ENCODE data around the gene TRIM28. TPM values are rescaled to one million over a fixed set of nuclear protein-coding genes. Genes with fewer than 3 reads are reported as not detected.

TRIM28 gene
- total RNA-seq, 2 donors from 2014 or later: 351 to 473 TPM

- Mint-ChIP-seq H3K27me3 (ENCODE audit: low read depth) (peaks cover 5% of the 10 kb centered on the region), H3K4me1 (ENCODE audit: low read depth) (peaks cover 48% of the 10 kb centered on the region), H3K27ac (no peak overlapping the region), H3K4me3 (peak overlapping the region; percentile 89 to 90), H3K36me3 (ENCODE audit: insufficient read depth in 2 of 2) (peaks cover 2 to 5% of the 10 kb centered on the region in 2 donors), H3K9me3 (no peaks in the 10 kb centered on the region)
- ATAC-seq (replicated peaks in 1 of 2) (no peak), DNase-seq (peak; percentile 43 to 46)
Observed at GRCh38 chr19:58563034-58563573, 19.2 kb downstream of the TRIM28 start.

- DNase-seq (no peak), ATAC-seq (replicated peaks in 1 of 2) (no peak)
- Mint-ChIP-seq H3K9me3 (no peaks in the 10 kb centered on the region), H3K4me3 (peak overlapping the region; percentile 89 to 90), H3K36me3 (ENCODE audit: insufficient read depth in 2 of 2) (peaks cover 1 to 5% of the 10 kb centered on the region in 2 donors), H3K27me3 (ENCODE audit: low read depth) (peaks cover 5% of the 10 kb centered on the region), H3K4me1 (ENCODE audit: low read depth) (peaks cover 48% of the 10 kb centered on the region), H3K27ac (no peak overlapping the region)
Observed at GRCh38 chr19:58563823-58564222, 20.0 kb downstream of the TRIM28 start.

GRCh38 chr19:58566989-58567388 is 23.1 kb downstream of the TRIM28 start:
- peaks cover 1 to 3% of the 10 kb centered on the region in 2 donors for H3K36me3 Mint-ChIP-seq (ENCODE audit: insufficient read depth in 2 of 2)
- H3K4me1 Mint-ChIP-seq (ENCODE audit: low read depth): peaks cover 24% of the 10 kb centered on the region
- DNase-seq (no peak), ATAC-seq (replicated peaks in 1 of 2) (no peak)
- no peak overlapping the region for H3K4me3 Mint-ChIP-seq
- H3K27me3 Mint-ChIP-seq (ENCODE audit: low read depth): peaks cover 5% of the 10 kb centered on the region
- H3K9me3 Mint-ChIP-seq: no peaks in the 10 kb centered on the region
- no peak overlapping the region for H3K27ac Mint-ChIP-seq

DNA sequence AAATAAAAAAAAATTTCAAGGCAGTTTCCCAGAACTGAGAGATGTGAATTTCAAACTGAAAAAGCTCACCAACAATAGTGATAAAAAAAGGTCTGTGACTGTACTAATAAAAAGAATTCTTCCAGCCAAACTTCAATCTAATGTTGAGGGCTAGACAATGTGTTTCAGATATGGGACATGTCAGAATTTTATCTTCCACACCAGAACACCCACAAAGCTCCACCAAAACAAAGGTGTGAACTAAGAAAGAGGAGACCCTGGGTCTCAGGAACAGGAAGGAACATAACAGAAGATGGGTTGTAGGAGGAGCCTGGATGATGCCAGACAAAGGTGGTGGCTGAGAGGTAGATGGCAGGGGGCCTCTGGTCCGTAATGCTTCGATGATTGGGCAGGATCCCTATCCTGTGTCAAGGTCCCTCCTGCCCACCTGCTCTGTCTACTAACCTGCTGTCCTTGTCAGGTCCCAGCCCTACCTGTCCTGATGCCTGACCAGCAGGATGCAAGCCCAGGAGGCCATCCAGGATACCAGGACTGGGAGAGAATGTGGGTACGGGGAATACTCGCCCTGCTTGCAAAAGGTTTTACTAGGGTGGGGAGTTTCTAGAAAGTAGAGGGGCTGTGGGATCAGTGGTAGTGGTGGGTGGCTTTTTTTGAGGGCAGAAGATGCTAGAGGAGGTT is 24.7 kb downstream of the TRIM28 start:
- no peaks in the 10 kb centered on the region for H3K9me3 Mint-ChIP-seq
- ATAC-seq (replicated peaks in 1 of 2) (no peak), DNase-seq (no peak)
- no peak overlapping the region for H3K4me3 Mint-ChIP-seq
- H3K4me1 Mint-ChIP-seq (ENCODE audit: low read depth): peaks cover 24% of the 10 kb centered on the region
- peak overlapping the region; percentile 43 for H3K27ac Mint-ChIP-seq
- peaks cover 2% of the 10 kb centered on the region for H3K27me3 Mint-ChIP-seq (ENCODE audit: low read depth)
- H3K36me3 Mint-ChIP-seq (ENCODE audit: insufficient read depth in 2 of 2): peaks cover 1 to 8% of the 10 kb centered on the region in 2 donors

GRCh38 chr19:58569191-58569942 is 25.5 kb downstream of the TRIM28 start:
- Mint-ChIP-seq H3K27me3 (ENCODE audit: low read depth) (no peaks in the 10 kb centered on the region), H3K27ac (no peak overlapping the region), H3K4me3 (no peak overlapping the region), H3K9me3 (no peaks in the 10 kb centered on the region), H3K36me3 (ENCODE audit: insufficient read depth in 2 of 2) (peaks cover 1 to 8% of the 10 kb centered on the region in 2 donors), H3K4me1 (ENCODE audit: low read depth) (peaks cover 28% of the 10 kb centered on the region)
- ATAC-seq (replicated peaks in 1 of 2) (no peak), DNase-seq (no peak)

- ATAC-seq (replicated peaks in 1 of 2): no peak
- no peak overlapping the region for H3K4me3 Mint-ChIP-seq
- H3K36me3 Mint-ChIP-seq (ENCODE audit: insufficient read depth in 2 of 2): peaks cover 0 to 8% of the 10 kb centered on the region in 2 donors
- no peaks in the 10 kb centered on the region for H3K27me3 Mint-ChIP-seq (ENCODE audit: low read depth)
- no peak overlapping the region for H3K27ac Mint-ChIP-seq
- no peak for DNase-seq
- peaks cover 31% of the 10 kb centered on the region for H3K4me1 Mint-ChIP-seq (ENCODE audit: low read depth)
- H3K9me3 Mint-ChIP-seq: no peaks in the 10 kb centered on the region
Observed at GRCh38 chr19:58569943-58570670, 26.2 kb downstream of the TRIM28 start.

DNA sequence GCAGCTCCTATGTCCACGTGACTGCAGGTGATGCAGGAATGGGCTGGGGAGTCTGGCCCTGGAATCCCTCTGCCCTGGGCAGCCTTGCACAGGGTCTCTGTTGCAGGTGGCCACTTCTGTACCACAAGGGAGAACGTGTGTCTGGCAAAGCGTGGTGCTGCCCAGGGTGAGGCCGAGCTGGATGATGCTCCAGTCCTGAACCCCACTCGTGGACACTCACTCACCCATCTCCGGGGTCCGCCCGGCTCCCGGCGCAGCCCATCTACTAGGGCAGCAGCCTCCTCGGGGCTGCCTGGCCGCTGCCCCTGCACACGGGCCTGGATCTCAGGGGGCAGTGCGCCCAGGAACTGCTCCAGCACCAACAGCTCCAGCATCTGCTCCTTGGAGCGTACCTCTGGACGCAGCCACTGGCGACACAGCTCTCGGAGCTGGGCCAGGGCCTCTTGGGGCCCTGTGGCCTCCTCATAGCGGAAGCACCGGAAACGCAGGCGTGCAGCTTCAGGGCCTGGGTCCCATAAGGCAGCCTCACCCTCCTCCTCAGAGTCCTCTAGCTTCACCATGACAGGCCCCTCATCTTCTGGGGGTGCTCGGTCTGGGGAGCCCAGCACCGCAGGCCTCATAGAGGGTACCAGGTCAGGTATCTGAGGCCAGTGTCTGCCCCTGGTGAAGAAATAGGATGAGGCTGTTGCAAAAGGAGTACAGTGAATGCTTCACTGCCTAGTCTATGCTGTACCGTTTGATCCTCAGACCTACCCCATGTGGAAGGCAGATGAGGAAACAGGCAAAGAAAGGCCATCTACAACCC is 27.1 kb downstream of the TRIM28 start:
- H3K4me3 Mint-ChIP-seq: no peak overlapping the region
- peaks cover 0 to 8% of the 10 kb centered on the region in 2 donors for H3K36me3 Mint-ChIP-seq (ENCODE audit: insufficient read depth in 2 of 2)

GRCh38 chr19:58571575-58571947 is 27.7 kb downstream of the TRIM28 start:
- ATAC-seq (replicated peaks in 1 of 2) (no peak), DNase-seq (no peak)
- peak overlapping the region; percentile 87 to 92 for H3K4me3 Mint-ChIP-seq
- H3K36me3 Mint-ChIP-seq (ENCODE audit: insufficient read depth in 2 of 2): peaks cover 0 to 6% of the 10 kb centered on the region in 2 donors
- H3K27me3 Mint-ChIP-seq (ENCODE audit: low read depth): no peaks in the 10 kb centered on the region
- no peak overlapping the region for H3K27ac Mint-ChIP-seq
- H3K4me1 Mint-ChIP-seq (ENCODE audit: low read depth): peaks cover 32% of the 10 kb centered on the region
- H3K9me3 Mint-ChIP-seq: no peaks in the 10 kb centered on the region

More for the DNA sequence above, 27.1 kb downstream of the TRIM28 start:
- Mint-ChIP-seq H3K27me3 (ENCODE audit: low read depth) (no peaks in the 10 kb centered on the region), H3K4me1 (ENCODE audit: low read depth) (peaks cover 35% of the 10 kb centered on the region), H3K9me3 (no peaks in the 10 kb centered on the region), H3K27ac (no peak overlapping the region)
- ATAC-seq (replicated peaks in 1 of 2) (no peak), DNase-seq (no peak)

DNA sequence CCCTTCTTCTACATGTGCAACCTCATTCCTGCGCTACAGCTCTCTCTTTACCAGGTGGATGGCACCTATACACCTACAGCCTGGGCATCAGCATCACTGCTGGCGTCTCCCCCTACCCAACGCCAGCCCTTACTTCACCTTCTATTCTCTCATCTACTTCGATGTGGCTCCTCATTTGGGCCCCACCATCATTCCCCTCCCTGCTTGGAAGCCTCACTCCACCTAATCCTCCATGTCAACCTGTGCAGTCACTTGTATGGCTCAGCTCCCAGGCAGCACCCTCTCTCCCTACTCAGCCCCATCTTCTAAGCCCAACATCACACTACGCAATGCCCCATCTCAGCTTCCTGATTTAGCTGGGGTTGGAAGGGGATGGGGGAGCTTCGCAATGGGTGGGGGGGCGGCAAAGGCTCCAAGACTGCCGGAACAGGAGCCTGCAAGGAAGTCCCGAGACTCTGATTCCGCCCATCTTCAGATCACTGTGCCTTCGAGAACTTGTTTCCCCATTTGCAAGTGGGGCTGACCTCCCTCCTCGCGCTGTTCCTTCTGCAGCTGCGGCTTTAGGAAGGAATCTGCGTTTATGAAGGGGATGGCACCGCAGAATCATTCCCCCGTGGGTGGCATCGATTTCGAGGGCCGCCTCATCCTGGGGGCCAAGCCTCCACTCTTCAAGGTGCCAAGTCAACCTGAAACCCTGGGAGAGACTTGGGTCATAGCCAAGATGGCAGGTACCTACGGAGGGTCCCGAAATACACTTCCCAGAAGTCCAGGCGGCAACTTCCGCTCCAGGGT is 28.4 kb downstream of the TRIM28 start:
- Mint-ChIP-seq H3K9me3 (no peaks in the 10 kb centered on the region), H3K4me3 (peak overlapping the region; percentile 87 to 92), H3K4me1 (ENCODE audit: low read depth) (peaks cover 36% of the 10 kb centered on the region), H3K36me3 (ENCODE audit: insufficient read depth in 2 of 2) (peaks cover 0 to 5% of the 10 kb centered on the region in 2 donors), H3K27ac (peak overlapping the region; percentile 87), H3K27me3 (ENCODE audit: low read depth) (no peaks in the 10 kb centered on the region)
- no peak for ATAC-seq (replicated peaks in 1 of 2)
- DNase-seq: no peak

DNA sequence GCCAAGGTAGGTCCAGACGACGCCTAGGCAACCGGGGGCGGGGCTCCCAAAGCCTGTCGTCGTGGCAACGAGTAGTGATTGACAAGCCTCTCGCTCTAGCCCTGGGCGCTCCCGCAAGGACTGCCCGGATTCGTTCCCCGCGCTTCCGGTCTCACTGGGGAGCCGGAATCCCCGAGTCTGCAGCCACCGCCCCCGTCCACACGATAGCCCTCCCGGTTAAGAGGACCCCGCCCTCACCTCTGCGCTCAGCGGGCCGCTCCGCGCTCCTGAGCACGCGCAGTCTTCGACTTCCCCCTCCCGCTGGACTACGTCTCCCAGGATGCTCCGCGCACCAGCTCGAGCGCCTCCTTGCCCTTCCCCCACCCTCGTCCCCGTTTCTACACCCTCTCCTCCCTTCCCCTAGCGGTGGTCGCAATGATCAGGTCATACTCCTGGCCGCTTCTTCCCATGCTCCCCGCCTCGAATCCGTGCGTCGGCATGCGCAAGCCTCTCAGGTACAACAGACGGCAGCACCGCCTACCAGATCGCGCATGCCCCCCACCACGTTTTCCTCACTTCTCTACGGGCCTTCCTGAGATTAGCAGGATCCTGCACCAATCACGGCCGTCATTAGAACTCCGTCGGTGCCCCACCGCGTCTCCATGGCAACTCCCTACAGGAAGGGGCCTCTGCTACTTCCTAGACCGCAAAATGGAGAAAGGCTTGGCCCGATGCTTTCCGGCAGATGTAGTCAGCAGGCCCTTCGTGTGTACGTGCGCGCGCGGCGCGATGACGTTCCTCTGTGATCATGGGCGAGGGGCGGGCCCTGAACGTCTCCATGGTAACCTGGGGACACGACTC is 29.2 kb downstream of the TRIM28 start, which contains the start of gene MZF1:
TSS of gene MZF1 (minus strand) at position 518 of the 840 bp plus-strand sequence. CDS start 1,946 bp downstream, outside the sequence.
- Mint-ChIP-seq H3K27ac (peak within 1 kb of the TSS; percentile 87), H3K9me3 (no peaks in the 10 kb centered on the region), H3K36me3 (ENCODE audit: insufficient read depth in 2 of 2) (peaks cover 0 to 5% of the 10 kb centered on the region in 2 donors), H3K4me1 (ENCODE audit: low read depth) (peaks cover 44% of the 10 kb centered on the region), H3K27me3 (ENCODE audit: low read depth) (no peaks in the 10 kb centered on the region), H3K4me3 (peak within 1 kb of the TSS; percentile 87 to 92)
- DNase-seq (peak; percentile 99 to 100), ATAC-seq (replicated peaks in 1 of 2) (peak; percentile 71 to 72)

GRCh38 chr19:58573658-58574164 is 29.8 kb downstream of the TRIM28 start:
- DNase-seq (no peak), ATAC-seq (replicated peaks in 1 of 2) (no peak)
- Mint-ChIP-seq H3K4me1 (ENCODE audit: low read depth) (peaks cover 51% of the 10 kb centered on the region), H3K9me3 (no peaks in the 10 kb centered on the region), H3K27me3 (ENCODE audit: low read depth) (no peaks in the 10 kb centered on the region), H3K4me3 (peak overlapping the region; percentile 87 to 92), H3K36me3 (ENCODE audit: insufficient read depth in 2 of 2) (peaks cover 0 to 5% of the 10 kb centered on the region in 2 donors), H3K27ac (peak overlapping the region; percentile 87)

Data from activated T-cell treated with anti-CD3 and anti-CD28 coated beads, Interleukin-2, amount 50 U/mL, for 72 hours (primary cell).